Spleen (tissue), 7 donors: ENCODE measurements around the gene PEAK1.

Source experiments
- CTCF ChIP-seq, 11 experiments: fragments of 200-600 bp in 7 of 11; fragments of 450-650 bp in 4 of 11; sonication (generic) in 4 of 11; IDR thresholded peaks in 8 of 11; conservative IDR thresholded peaks in 3 of 11; 1 replicate in 7 of 11; 2 replicates in 4 of 11; pipeline versions ENCODE4 v1.4.0 to v1.8.0; 2016 to 2021; ENCODE audit warnings: antibody characterized with exemption in 11 of 11, inconsistent platforms in 4 of 11, mild to moderate bottlenecking in 1 of 11
- POLR2A ChIP-seq, 3 donors: fragments of 450-650 bp; IDR thresholded peaks; one replicate each; pipeline ENCODE4 v1.5.1; 2017; ENCODE audit warnings: antibody characterized with exemption in 3 of 3, mild to moderate bottlenecking in 1 of 3
- POLR2AphosphoS5 ChIP-seq, 3 donors: sonication (generic); formaldehyde crosslinking; IDR thresholded peaks; one replicate each; pipeline ENCODE4 v1.5.1; 2017; ENCODE audit warnings: antibody characterized with exemption in 3 of 3
- donor health status: DM: no; HTN: no; CAD: no; lungs with moderate emphysema.
- donor health status: DM: no; HTN: no; CAD: no.
- donor health status: DM: no; HTN: no; CAD: no.

- TF ChIP-seq POLR2AphosphoS5 (IDR thresholded peaks at IDR 0.05) (no peak), CTCF (IDR thresholded peaks at IDR 0.05 in 8 of 11, conservative IDR thresholded peaks at IDR 0.05 in 3 of 11) (no peak), POLR2A (IDR thresholded peaks at IDR 0.05) (no peak)
Measured at GRCh38 chr15:77327168-77327567, 92.7 kb downstream of the PEAK1 start.
